ENCODE results near the gene WDSUB1.
A peak's percentile ranks its signal among the peaks of the same experiment; 100 is the strongest.

Gene WDSUB1

DNA sequence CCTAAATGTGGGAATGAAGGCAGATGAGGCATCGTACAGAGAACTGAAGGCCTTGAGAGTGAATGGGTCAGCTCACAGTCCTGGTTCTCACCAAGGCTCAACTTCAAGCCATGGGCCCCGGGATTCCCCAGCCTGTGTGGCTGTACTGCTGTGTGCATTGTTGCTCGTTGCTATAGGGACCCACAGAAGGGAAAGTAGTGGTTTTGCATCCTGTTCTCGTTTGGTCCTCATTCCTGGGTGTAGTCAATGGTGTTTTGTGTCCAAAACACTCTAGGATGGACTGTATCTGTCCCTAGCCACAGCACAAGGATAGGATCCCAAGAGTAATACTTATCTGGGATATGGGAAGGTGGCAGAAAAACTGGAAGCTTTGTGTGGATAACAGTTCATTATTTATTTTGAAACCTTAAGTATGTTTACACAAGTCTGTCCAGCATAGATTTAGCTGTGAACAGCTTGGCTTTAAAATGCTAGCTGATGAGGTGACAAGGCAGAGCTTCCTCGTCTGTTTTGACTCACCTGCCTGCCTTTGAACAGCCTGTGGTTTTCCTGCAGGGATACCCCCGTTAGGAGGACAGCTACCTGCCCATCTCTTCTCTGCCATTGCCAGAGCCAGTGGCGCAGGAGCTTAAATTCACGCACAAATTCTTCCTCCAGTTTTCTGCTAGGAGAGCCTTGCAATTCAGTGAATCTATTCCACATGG is 85.0 kb downstream of the WDSUB1 start:
- peaks cover 35% of the 10 kb centered on the region for H3K36me3 ChIP-seq (ENCODE audit: insufficient read depth, low read length)
- H3K27me3 ChIP-seq (ENCODE audit: control insufficient read depth in 1 of 2, insufficient read depth in 2 of 2, low read length in 2 of 2): no peaks in the 10 kb centered on the region
- H3K27ac ChIP-seq (ENCODE audit: low read depth, low read length): peak overlapping the region; percentile 3
- peaks cover 26% of the 10 kb centered on the region for H3K4me1 ChIP-seq (ENCODE audit: insufficient read depth, low read length)
- no peak overlapping the region for H3K4me3 ChIP-seq (ENCODE audit: low read depth in 1 of 2, low read length in 2 of 2)
- no peaks in the 10 kb centered on the region for H3K9me3 ChIP-seq (ENCODE audit: low read length)
- H3K9ac ChIP-seq (ENCODE audit: low read length): no peak overlapping the region

DNA sequence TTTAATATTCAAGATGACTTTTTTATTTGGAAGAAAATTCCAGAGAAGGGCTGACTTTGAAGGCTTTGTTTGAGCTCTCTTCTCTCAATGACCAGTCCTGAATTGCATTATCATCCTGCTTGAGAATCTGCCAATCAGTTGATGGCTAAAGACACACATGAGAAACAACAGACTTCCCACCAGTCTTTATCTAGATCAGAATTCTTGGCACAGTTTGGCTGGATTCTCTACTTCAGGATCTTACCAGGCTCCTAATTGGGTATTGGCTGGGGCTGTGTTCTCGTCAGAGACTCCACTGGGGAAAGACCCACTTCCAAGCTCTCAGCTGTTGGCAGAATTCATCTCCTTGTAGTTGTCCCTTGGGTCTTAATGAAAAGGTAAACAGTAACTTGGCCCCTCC is 86.0 kb downstream of the WDSUB1 start:
- H3K9ac ChIP-seq (ENCODE audit: low read length): no peak overlapping the region
- H3K4me3 ChIP-seq (ENCODE audit: low read depth in 1 of 2, low read length in 2 of 2): no peak overlapping the region
- peaks cover 40% of the 10 kb centered on the region for H3K36me3 ChIP-seq (ENCODE audit: insufficient read depth, low read length)
- no peaks in the 10 kb centered on the region for H3K9me3 ChIP-seq (ENCODE audit: low read length)
- H3K27ac ChIP-seq (ENCODE audit: low read depth, low read length): no peak overlapping the region
- no peaks in the 10 kb centered on the region for H3K27me3 ChIP-seq (ENCODE audit: control insufficient read depth in 1 of 2, insufficient read depth in 2 of 2, low read length in 2 of 2)
- H3K4me1 ChIP-seq (ENCODE audit: insufficient read depth, low read length): peaks cover 26% of the 10 kb centered on the region

DNA sequence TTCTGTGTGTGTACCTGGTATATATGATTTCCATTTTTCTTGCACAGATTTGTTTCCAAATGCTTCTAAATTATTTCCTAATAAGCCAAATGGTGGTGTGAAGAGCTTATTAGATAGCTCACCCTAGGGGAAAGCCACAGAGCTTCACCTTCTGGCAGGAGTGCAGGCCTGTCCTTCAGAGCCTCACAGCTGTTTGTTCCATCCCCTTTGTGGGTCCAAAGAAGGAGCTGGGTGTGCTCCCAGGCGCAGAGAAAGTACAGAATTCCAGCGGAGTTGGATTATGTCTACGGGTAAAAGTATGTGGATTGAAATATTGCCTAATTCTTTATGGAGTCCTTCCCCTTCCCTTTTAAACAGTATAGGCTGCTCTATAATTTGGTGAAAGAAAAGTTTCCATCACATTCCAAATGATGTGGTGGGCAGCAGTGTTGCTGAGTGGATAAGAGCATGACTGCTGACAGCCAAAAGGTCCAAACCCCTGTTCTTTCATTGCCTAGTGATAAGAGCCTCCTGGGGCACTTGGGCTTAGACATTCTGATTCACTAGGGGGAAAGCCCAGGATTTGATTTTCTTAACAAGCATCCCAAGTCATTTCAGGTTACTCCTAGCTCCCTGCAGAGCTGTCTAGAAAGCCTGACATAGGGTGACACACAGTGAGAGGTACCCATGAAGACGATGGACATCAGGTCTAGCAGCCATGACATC is 86.6 kb downstream of the WDSUB1 start:
- peaks cover 26% of the 10 kb centered on the region for H3K4me1 ChIP-seq (ENCODE audit: insufficient read depth, low read length)
- H3K36me3 ChIP-seq (ENCODE audit: insufficient read depth, low read length): peaks cover 44% of the 10 kb centered on the region
- no peaks in the 10 kb centered on the region for H3K9me3 ChIP-seq (ENCODE audit: low read length)
- no peak overlapping the region for H3K27ac ChIP-seq (ENCODE audit: low read depth, low read length)
- H3K9ac ChIP-seq (ENCODE audit: low read length): no peak overlapping the region
- H3K27me3 ChIP-seq (ENCODE audit: control insufficient read depth in 1 of 2, insufficient read depth in 2 of 2, low read length in 2 of 2): no peaks in the 10 kb centered on the region
- H3K4me3 ChIP-seq (ENCODE audit: low read depth in 1 of 2, low read length in 2 of 2): no peak overlapping the region

DNA sequence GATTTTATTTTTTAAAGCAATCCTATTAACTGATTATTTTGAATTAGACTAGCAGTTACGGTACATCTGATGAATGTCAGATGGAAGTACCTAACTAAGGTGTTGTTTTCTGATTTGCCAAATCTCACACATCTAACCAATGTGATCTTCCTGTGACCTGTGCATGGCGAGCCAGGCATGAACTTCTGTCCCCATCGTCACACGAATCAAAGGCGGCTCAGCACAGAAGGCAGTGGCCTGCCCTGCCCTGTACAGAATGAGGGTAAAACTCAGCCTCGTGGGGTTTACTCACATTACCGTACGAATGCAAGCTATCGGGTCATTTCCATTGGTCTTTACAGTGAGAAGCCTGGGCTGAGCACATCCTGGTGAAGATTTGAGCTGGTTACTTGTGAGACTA is 87.3 kb downstream of the WDSUB1 start:
- H3K27me3 ChIP-seq (ENCODE audit: control insufficient read depth in 1 of 2, insufficient read depth in 2 of 2, low read length in 2 of 2): no peaks in the 10 kb centered on the region
- H3K36me3 ChIP-seq (ENCODE audit: insufficient read depth, low read length): peaks cover 45% of the 10 kb centered on the region
- no peak overlapping the region for H3K27ac ChIP-seq (ENCODE audit: low read depth, low read length)
- no peak overlapping the region for H3K4me3 ChIP-seq (ENCODE audit: low read depth in 1 of 2, low read length in 2 of 2)
- H3K4me1 ChIP-seq (ENCODE audit: insufficient read depth, low read length): peaks cover 26% of the 10 kb centered on the region
- H3K9me3 ChIP-seq (ENCODE audit: low read length): no peaks in the 10 kb centered on the region
- H3K9ac ChIP-seq (ENCODE audit: low read length): no peak overlapping the region

DNA sequence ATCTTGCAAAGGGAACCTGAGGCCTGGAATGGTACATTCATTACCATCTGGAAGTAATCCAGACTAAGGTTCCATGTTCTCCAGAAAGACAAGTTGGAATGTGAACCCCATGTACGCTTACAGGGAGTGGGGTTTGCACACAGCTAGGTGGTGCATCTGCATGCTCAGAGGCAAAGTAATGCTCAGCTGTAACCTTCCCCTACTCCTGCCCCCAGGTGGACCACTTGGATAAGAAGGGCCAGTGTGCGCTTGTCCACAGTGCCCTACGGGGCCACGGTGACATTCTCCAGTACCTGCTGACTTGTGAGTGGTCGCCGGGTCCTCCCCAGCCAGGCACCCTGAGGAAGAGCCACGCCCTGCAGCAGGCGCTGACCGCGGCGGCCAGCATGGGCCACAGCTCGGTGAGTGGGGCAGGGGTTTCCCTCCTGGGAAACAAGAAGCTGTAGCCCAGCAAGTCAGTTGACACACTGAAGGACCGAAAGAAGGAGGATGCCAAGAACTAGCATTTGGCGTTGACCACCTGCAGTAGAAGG is 90.0 kb downstream of the WDSUB1 start:
- Histone ChIP-seq H3K4me1 (ENCODE audit: insufficient read depth, low read length) (peaks cover 11% of the 10 kb centered on the region), H3K4me3 (ENCODE audit: low read depth in 1 of 2, low read length in 2 of 2) (no peak overlapping the region), H3K36me3 (ENCODE audit: insufficient read depth, low read length) (peaks cover 45% of the 10 kb centered on the region), H3K9me3 (ENCODE audit: low read length) (no peaks in the 10 kb centered on the region), H3K27me3 (ENCODE audit: control insufficient read depth in 1 of 2, insufficient read depth in 2 of 2, low read length in 2 of 2) (no peaks in the 10 kb centered on the region), H3K27ac (ENCODE audit: low read depth, low read length) (no peak overlapping the region), H3K9ac (ENCODE audit: low read length) (no peak overlapping the region)

DNA sequence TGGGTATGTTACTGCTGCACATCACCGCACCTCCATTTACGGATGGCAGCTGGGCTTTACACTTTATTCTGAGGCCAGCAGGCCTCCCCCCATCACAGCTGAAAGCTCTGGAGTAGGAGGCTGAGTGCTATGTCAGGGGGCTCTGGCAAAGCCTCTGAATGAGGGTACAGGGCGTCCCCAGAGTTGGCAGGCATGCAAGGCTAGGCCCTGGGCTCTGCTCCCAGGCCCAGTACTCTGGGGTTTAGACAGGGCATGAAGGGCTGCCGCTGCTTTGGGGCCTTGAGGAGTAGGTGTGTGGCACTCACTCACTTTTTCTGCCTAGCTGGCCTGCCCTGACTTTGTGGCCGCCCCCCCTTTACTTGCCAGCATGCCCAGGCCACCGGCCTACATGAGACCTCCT is 90.8 kb downstream of the WDSUB1 start:
- H3K4me1 ChIP-seq (ENCODE audit: insufficient read depth, low read length): peaks cover 3% of the 10 kb centered on the region
- peaks cover 45% of the 10 kb centered on the region for H3K36me3 ChIP-seq (ENCODE audit: insufficient read depth, low read length)
- no peak overlapping the region for H3K27ac ChIP-seq (ENCODE audit: low read depth, low read length)

DNA sequence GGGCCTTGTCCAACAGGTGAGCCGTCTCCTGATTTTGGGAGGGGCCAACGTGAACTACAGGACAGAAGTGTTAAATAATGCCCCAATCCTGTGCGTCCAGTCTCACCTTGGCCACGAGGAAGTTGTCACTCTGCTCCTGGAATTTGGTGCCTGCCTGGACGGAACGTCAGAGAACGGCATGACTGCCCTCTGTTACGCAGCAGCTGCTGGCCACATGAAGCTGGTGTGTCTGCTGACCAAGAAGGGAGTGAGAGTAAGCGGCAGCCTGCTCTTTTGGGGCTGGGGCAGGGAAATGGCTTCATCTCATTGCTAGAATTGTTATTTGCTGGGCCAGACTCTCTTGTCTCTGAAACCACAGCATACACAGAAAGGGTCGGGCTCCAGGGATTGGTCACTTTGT is 92.3 kb downstream of the WDSUB1 start:
- peaks cover 45% of the 10 kb centered on the region for H3K36me3 ChIP-seq (ENCODE audit: insufficient read depth, low read length)
- H3K27ac ChIP-seq (ENCODE audit: low read depth, low read length): no peak overlapping the region
- H3K4me1 ChIP-seq (ENCODE audit: insufficient read depth, low read length): no peaks in the 10 kb centered on the region
- H3K9ac ChIP-seq (ENCODE audit: low read length): no peak overlapping the region
- no peak overlapping the region for H3K4me3 ChIP-seq (ENCODE audit: low read depth in 1 of 2, low read length in 2 of 2)
- H3K9me3 ChIP-seq (ENCODE audit: low read length): no peaks in the 10 kb centered on the region
- H3K27me3 ChIP-seq (ENCODE audit: control insufficient read depth in 1 of 2, insufficient read depth in 2 of 2, low read length in 2 of 2): no peaks in the 10 kb centered on the region

More for the DNA sequence above, 90.8 kb downstream of the WDSUB1 start:
- Histone ChIP-seq H3K9ac (ENCODE audit: low read length) (no peak overlapping the region), H3K4me3 (ENCODE audit: low read depth in 1 of 2, low read length in 2 of 2) (no peak overlapping the region), H3K9me3 (ENCODE audit: low read length) (no peaks in the 10 kb centered on the region), H3K27me3 (ENCODE audit: control insufficient read depth in 1 of 2, insufficient read depth in 2 of 2, low read length in 2 of 2) (no peaks in the 10 kb centered on the region)

DNA sequence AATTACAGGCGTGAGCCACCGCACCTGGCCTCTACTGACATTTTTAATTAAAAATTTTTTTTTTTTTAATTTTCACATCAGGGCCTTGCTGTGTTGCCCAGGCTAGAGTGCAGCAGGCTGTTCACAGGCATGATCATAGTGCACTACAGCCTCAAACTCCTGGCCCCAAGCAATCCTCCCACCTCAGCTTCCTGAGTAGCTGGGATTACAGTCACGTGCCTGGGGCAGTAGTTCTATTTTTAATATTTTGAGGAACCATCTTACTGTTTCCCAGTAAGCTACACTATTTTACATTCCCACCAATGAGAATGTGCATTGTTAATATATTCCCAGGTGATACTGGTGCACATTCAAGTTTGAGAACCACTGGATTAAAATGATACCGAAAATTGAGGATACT is 92.7 kb downstream of the WDSUB1 start:
- H3K9ac ChIP-seq (ENCODE audit: low read length): no peak overlapping the region
- H3K4me1 ChIP-seq (ENCODE audit: insufficient read depth, low read length): no peaks in the 10 kb centered on the region
- H3K9me3 ChIP-seq (ENCODE audit: low read length): no peaks in the 10 kb centered on the region
- peaks cover 45% of the 10 kb centered on the region for H3K36me3 ChIP-seq (ENCODE audit: insufficient read depth, low read length)
- H3K4me3 ChIP-seq (ENCODE audit: low read depth in 1 of 2, low read length in 2 of 2): no peak overlapping the region
- no peaks in the 10 kb centered on the region for H3K27me3 ChIP-seq (ENCODE audit: control insufficient read depth in 1 of 2, insufficient read depth in 2 of 2, low read length in 2 of 2)
- no peak overlapping the region for H3K27ac ChIP-seq (ENCODE audit: low read depth, low read length)

DNA sequence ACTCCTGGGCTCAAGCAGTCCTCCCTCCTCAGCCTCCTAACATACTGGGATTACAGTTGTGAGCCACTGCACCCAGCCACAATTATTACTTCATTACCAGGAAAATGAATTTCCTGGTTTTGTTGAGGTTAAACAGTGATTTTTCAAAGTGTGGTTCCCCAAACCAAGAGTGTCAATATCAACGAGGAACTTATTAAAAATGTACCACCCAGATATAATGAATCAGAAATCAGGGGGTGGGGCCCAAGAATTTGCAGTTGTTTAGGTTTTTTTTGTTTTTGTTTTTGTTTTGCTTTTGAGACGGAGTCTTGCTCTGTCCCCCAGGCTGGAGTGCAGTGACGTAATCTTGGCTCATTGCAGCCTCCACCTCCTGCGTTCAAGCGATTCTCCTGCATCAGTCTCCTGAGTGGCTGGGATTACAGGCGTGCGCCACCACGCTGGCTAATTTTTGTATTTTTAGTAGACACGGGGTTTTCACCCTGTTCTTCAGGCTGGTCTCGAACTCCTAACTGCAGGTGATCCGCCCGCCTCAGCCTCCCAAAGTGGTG is 94.1 kb downstream of the WDSUB1 start:
- H3K36me3 ChIP-seq (ENCODE audit: insufficient read depth, low read length): peaks cover 32% of the 10 kb centered on the region
- no peak overlapping the region for H3K27ac ChIP-seq (ENCODE audit: low read depth, low read length)
- no peaks in the 10 kb centered on the region for H3K4me1 ChIP-seq (ENCODE audit: insufficient read depth, low read length)
- H3K27me3 ChIP-seq (ENCODE audit: control insufficient read depth in 1 of 2, insufficient read depth in 2 of 2, low read length in 2 of 2): no peaks in the 10 kb centered on the region
- H3K9me3 ChIP-seq (ENCODE audit: low read length): no peaks in the 10 kb centered on the region
- H3K9ac ChIP-seq (ENCODE audit: low read length): no peak overlapping the region
- H3K4me3 ChIP-seq (ENCODE audit: low read depth in 1 of 2, low read length in 2 of 2): no peak overlapping the region

DNA sequence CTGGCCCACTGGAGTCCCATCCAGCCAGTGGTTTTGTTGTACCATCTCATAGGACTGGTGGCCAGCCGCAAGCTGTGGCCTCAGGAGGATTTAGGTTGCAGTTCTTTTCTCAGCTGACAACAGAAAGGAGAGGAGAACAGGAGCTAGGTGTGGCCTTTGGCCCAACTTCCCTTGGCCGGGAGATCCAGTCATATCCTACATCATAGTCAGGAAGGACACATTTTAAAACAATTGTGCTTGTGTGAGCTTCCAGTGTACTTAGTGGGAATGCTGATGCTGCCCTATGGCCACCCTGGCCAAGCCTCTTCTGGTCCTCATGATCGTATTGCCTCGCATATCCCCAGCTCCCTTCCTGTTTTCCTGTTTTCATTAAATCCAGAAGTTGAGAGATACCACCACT is 98.1 kb downstream of the WDSUB1 start:
- Histone ChIP-seq H3K27ac (ENCODE audit: low read depth, low read length) (no peak overlapping the region), H3K36me3 (ENCODE audit: insufficient read depth, low read length) (peaks cover 24% of the 10 kb centered on the region), H3K4me3 (ENCODE audit: low read depth in 1 of 2, low read length in 2 of 2) (no peak overlapping the region)

DNA sequence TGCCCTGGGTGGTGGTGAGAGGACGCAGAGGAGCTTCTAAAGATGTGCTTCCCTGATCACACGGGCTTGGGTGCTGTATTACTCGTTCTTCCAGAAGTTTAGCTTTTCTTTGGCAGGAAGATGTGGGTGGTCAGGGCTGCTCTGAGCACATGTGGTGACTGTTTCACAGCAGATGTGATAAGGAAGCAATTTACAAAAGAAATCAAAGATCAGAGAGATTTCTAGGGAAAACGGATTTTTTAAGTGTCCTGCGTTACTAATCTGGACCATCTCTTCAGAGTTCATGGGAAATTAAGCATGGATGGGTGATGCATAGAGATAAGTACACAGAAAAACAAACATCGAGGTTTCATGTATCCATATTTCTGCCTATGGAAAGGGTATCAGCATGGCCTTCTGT is 99.4 kb downstream of the WDSUB1 start:
- Histone ChIP-seq H3K27me3 (ENCODE audit: control insufficient read depth in 1 of 2, insufficient read depth in 2 of 2, low read length in 2 of 2) (no peaks in the 10 kb centered on the region), H3K4me1 (ENCODE audit: insufficient read depth, low read length) (no peaks in the 10 kb centered on the region), H3K9ac (ENCODE audit: low read length) (no peak overlapping the region), H3K9me3 (ENCODE audit: low read length) (no peaks in the 10 kb centered on the region), H3K4me3 (ENCODE audit: low read depth in 1 of 2, low read length in 2 of 2) (no peak overlapping the region), H3K27ac (ENCODE audit: low read depth, low read length) (no peak overlapping the region), H3K36me3 (ENCODE audit: insufficient read depth, low read length) (peaks cover 24% of the 10 kb centered on the region)

More for the DNA sequence above, 98.1 kb downstream of the WDSUB1 start:
- no peaks in the 10 kb centered on the region for H3K9me3 ChIP-seq (ENCODE audit: low read length)
- H3K4me1 ChIP-seq (ENCODE audit: insufficient read depth, low read length): no peaks in the 10 kb centered on the region
- H3K27me3 ChIP-seq (ENCODE audit: control insufficient read depth in 1 of 2, insufficient read depth in 2 of 2, low read length in 2 of 2): no peaks in the 10 kb centered on the region
- no peak overlapping the region for H3K9ac ChIP-seq (ENCODE audit: low read length)

Measured in muscle layer of colon (tissue), 2 donors.